Activated CD4-positive, alpha-beta T cell treated with anti-CD3 and anti-CD28 coated beads, Interleukin-2, amount 10 ng/mL, durations not matched to agents 7 days and 5 days (primary cell): ENCODE data around the gene NAV1. TPM values are rescaled to one million over a fixed set of nuclear protein-coding genes. Genes with fewer than 3 reads are reported as not detected.
"Not testable (repeated sequence)": the region's sequence is repeated elsewhere in the genome, so short reads cannot be mapped to it uniquely, and the experiment has no call there.

Experiments used
- CTCF ChIA-PET: fragments of 350-600 bp; sonication (Branson Sonifier 250); formaldehyde crosslinking; loops from one replicate; lab custom pipeline; 2021; ENCODE audit warnings: antibody characterized with exemption; lab: Charles Lee
- POLR2A ChIA-PET: fragments of 350-600 bp; sonication (Branson Sonifier 250); formaldehyde crosslinking; loops from one replicate; lab custom pipeline; 2021; ENCODE audit warnings: antibody characterized with exemption; lab: Charles Lee
- DNase-seq: peaks from one replicate; pipeline ENCODE4 v3.0.0-alpha.2; 2020
- H3K27ac Mint-ChIP-seq: one replicate; pipeline ENCODE4 v1.8.0; 2021; ENCODE audit warnings: mild to moderate bottlenecking, moderate library complexity, mixed read lengths
- H3K27me3 Mint-ChIP-seq: one replicate; pipeline ENCODE4 v1.8.0; 2021; ENCODE audit warnings: mixed read lengths
- H3K36me3 Mint-ChIP-seq: one replicate; pipeline ENCODE4 v1.8.0; 2021; ENCODE audit warnings: low read depth, mixed read lengths
- H3K4me1 Mint-ChIP-seq: one replicate; pipeline ENCODE4 v1.8.0; 2021; ENCODE audit warnings: mixed read lengths
- H3K4me3 Mint-ChIP-seq: one replicate; pipeline ENCODE4 v1.8.0; 2021; ENCODE audit warnings: mild to moderate bottlenecking, moderate library complexity, mixed read lengths
- H3K9me3 Mint-ChIP-seq: one replicate; pipeline ENCODE4 v1.8.0; 2021; ENCODE audit warnings: mixed read lengths
- total RNA-seq, 2 experiments: library from RNA; stranded (reverse); gene quantifications; one replicate each; pipeline ENCODE4 v1.2.3, GENCODE V29; 2021

The NAV1 gene
- total RNA-seq, 2 experiments from 2014 or later: 2.0 to 2.7 TPM

- Mint-ChIP-seq H3K27me3 (peaks cover 51% of the 10 kb centered on the region), H3K27ac (no peak overlapping the region), H3K4me1 (peaks cover 5% of the 10 kb centered on the region), H3K36me3 (peaks cover 2% of the 10 kb centered on the region), H3K4me3 (no peak overlapping the region), H3K9me3 (no peaks in the 10 kb centered on the region)
- ChIA-PET CTCF (interaction anchor here (0.9 kb wide), 1 partner anchor 31 kb away, joined by 3 read pairs; no protein-coding TSS in a partner anchor), POLR2A (no interaction called here)
- DNase-seq: no peak
Observed at GRCh38 chr1:201544710-201545109, 5.8 kb downstream of the NAV1 start.

DNA sequence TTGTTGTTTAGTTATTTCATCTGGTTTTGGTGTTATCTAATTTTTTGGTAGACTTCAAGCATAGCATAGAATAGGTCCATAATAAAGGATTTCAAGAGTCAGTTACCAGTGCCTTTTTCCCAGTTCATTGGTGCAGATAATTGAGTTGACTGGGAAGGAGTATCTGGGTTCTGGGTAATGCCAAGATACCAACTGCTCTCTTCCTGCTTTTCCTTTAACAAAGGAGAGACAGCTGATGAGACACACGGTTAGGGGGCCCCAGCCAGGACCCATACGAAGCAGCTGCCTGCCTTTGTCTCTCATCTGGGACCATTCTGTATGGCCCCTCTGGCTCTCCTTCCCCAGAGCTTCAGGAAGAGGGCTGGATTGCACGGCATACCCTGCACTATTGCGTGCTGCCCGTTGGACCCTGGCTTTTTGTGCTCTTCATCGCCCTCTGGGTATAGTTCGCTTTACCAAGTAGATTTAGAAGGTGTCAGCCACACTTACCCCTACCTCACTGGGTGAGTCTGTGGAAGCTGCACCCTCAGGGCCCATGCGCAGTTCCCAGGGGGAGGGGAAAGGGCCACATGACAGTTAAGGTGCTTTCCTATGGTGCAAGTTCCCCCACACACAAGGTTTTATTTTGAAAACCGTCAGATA, 7.0 kb downstream of the NAV1 start:
- Mint-ChIP-seq H3K27ac (no peak overlapping the region), H3K27me3 (peaks cover 38% of the 10 kb centered on the region), H3K4me1 (no peaks in the 10 kb centered on the region), H3K9me3 (no peaks in the 10 kb centered on the region), H3K4me3 (no peak overlapping the region), H3K36me3 (peaks cover 1% of the 10 kb centered on the region)
- ChIA-PET POLR2A (no interaction called here), CTCF (interaction anchor here (1.4 kb wide), 1 partner anchor 14 kb away, joined by 7 read pairs; no protein-coding TSS in a partner anchor)
- no peak for DNase-seq

DNA sequence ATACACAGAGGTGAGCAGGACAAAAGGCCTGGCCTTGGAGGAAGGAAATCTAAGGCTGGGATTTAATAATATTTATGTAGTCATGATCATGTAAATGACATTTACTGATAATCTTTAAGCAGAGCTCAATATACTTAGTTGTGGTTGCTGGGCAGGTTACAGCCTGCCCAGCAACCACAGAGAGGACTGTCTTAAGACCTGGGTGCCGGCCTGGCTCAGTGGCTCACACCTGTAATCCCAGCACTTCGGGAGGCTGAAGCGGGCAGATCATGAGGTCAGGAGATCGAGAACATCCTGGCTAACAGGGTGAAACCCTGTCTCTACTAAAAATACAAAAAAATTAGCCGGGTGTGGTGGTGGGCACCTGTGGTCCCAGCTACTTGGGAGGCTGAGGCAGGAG, 10.6 kb downstream of the NAV1 start:
- H3K27ac Mint-ChIP-seq, DNase-seq, H3K36me3 Mint-ChIP-seq, H3K4me3 Mint-ChIP-seq, H3K9me3 Mint-ChIP-seq, POLR2A ChIA-PET, H3K4me1 Mint-ChIP-seq, CTCF ChIA-PET: not testable (repeated sequence)
- peaks cover 15% of the 10 kb centered on the region for H3K27me3 Mint-ChIP-seq

GRCh38 chr1:201551096-201551495, 12.2 kb downstream of the NAV1 start:
- Mint-ChIP-seq H3K27ac (no peak overlapping the region), H3K9me3 (no peaks in the 10 kb centered on the region), H3K27me3 (peaks cover 7% of the 10 kb centered on the region), H3K4me3 (no peak overlapping the region), H3K4me1 (no peaks in the 10 kb centered on the region), H3K36me3 (no peaks in the 10 kb centered on the region)
- no peak for DNase-seq
- ChIA-PET CTCF (interaction anchor here (0.5 to 2.1 kb wide), 4 partner anchors 9 to 41 kb away, joined by 3 to 7 read pairs (median 4); partner anchors contain the start of gene NAV1), POLR2A (no interaction called here)

GRCh38 chr1:201551877-201552731, 13.2 kb downstream of the NAV1 start:
- no peak for DNase-seq
- CTCF ChIA-PET: interaction anchor here (1.3 to 2.1 kb wide), 2 partner anchors 8 to 14 kb away, joined by 5 to 7 read pairs; partner anchors contain the start of gene NAV1
- POLR2A ChIA-PET: no interaction called here
- Mint-ChIP-seq H3K27me3 (peaks cover 7% of the 10 kb centered on the region), H3K36me3 (no peaks in the 10 kb centered on the region), H3K4me3 (no peak overlapping the region), H3K9me3 (no peaks in the 10 kb centered on the region), H3K27ac (no peak overlapping the region), H3K4me1 (no peaks in the 10 kb centered on the region)

GRCh38 chr1:201552941-201553351, 14.0 kb downstream of the NAV1 start:
- no peak overlapping the region for H3K27ac Mint-ChIP-seq
- no peaks in the 10 kb centered on the region for H3K9me3 Mint-ChIP-seq
- H3K36me3 Mint-ChIP-seq: no peaks in the 10 kb centered on the region
- ChIA-PET POLR2A (no interaction called here), CTCF (no interaction called here)
- H3K27me3 Mint-ChIP-seq: peaks cover 7% of the 10 kb centered on the region
- no peak overlapping the region for H3K4me3 Mint-ChIP-seq
- no peak for DNase-seq
- no peaks in the 10 kb centered on the region for H3K4me1 Mint-ChIP-seq

- no peak overlapping the region for H3K27ac Mint-ChIP-seq
- ChIA-PET CTCF (no interaction called here), POLR2A (no interaction called here)
- no peaks in the 10 kb centered on the region for H3K9me3 Mint-ChIP-seq
- peaks cover 7% of the 10 kb centered on the region for H3K27me3 Mint-ChIP-seq
- DNase-seq: no peak
- H3K36me3 Mint-ChIP-seq: no peaks in the 10 kb centered on the region
- no peak overlapping the region for H3K4me3 Mint-ChIP-seq
- no peaks in the 10 kb centered on the region for H3K4me1 Mint-ChIP-seq
Observed at GRCh38 chr1:201553496-201554189, 14.7 kb downstream of the NAV1 start.

GRCh38 chr1:201554190-201554600, 15.3 kb downstream of the NAV1 start:
- ChIA-PET POLR2A (no interaction called here), CTCF (no interaction called here)
- Mint-ChIP-seq H3K4me1 (no peaks in the 10 kb centered on the region), H3K27ac (no peak overlapping the region), H3K36me3 (no peaks in the 10 kb centered on the region), H3K4me3 (no peak overlapping the region), H3K9me3 (no peaks in the 10 kb centered on the region), H3K27me3 (peaks cover 7% of the 10 kb centered on the region)
- no peak for DNase-seq

GRCh38 chr1:201554789-201555592, 16.1 kb downstream of the NAV1 start:
- Mint-ChIP-seq H3K9me3 (no peaks in the 10 kb centered on the region), H3K4me3 (no peak overlapping the region), H3K4me1 (peaks cover 3% of the 10 kb centered on the region), H3K27me3 (peaks cover 7% of the 10 kb centered on the region), H3K36me3 (no peaks in the 10 kb centered on the region), H3K27ac (no peak overlapping the region)
- POLR2A ChIA-PET: no interaction called here
- DNase-seq: no peak
- CTCF ChIA-PET: interaction anchor here (1.3 kb wide), 1 partner anchor 42 kb away, joined by 3 read pairs; no protein-coding TSS in a partner anchor

GRCh38 chr1:201555593-201555945, 16.6 kb downstream of the NAV1 start:
- DNase-seq: no peak
- Mint-ChIP-seq H3K36me3 (no peaks in the 10 kb centered on the region), H3K27ac (no peak overlapping the region), H3K4me1 (peaks cover 6% of the 10 kb centered on the region), H3K4me3 (no peak overlapping the region), H3K27me3 (peaks cover 7% of the 10 kb centered on the region), H3K9me3 (no peaks in the 10 kb centered on the region)
- ChIA-PET POLR2A (no interaction called here), CTCF (interaction anchor here (1.3 kb wide), 1 partner anchor 42 kb away, joined by 3 read pairs; no protein-coding TSS in a partner anchor)

GRCh38 chr1:201556841-201557571, 18.1 kb downstream of the NAV1 start:
- no peak overlapping the region for H3K4me3 Mint-ChIP-seq
- peaks cover 12% of the 10 kb centered on the region for H3K4me1 Mint-ChIP-seq
- no peaks in the 10 kb centered on the region for H3K36me3 Mint-ChIP-seq
- peaks cover 7% of the 10 kb centered on the region for H3K27me3 Mint-ChIP-seq
- H3K9me3 Mint-ChIP-seq: no peaks in the 10 kb centered on the region
- no peak for DNase-seq
- POLR2A ChIA-PET: no interaction called here
- no peak overlapping the region for H3K27ac Mint-ChIP-seq
- CTCF ChIA-PET: no interaction called here

DNA sequence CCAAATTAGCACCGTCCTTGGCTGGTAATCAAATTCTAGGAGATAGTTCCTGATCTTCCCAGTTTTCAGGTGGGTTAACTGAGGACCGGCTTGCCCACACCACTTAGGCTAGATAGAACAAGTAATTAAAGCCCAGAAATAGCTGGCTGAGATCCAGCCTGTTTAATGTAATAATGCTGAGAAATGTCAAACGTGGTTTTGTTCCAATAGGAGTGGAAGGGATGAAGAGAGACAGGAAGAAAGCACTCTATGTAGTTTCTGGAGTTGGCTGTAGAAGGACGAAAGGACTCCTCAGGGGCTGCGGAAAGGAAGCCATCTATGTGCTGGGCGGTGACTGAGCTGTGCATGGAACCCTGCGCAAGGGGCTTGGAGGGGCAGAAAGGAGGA, 18.6 kb downstream of the NAV1 start:
- POLR2A ChIA-PET: no interaction called here
- H3K27ac Mint-ChIP-seq: no peak overlapping the region
- H3K4me1 Mint-ChIP-seq: peaks cover 12% of the 10 kb centered on the region

More for the DNA sequence above, 18.6 kb downstream of the NAV1 start:
- no peak for DNase-seq
- H3K27me3 Mint-ChIP-seq: peaks cover 7% of the 10 kb centered on the region
- H3K36me3 Mint-ChIP-seq: no peaks in the 10 kb centered on the region
- H3K9me3 Mint-ChIP-seq: no peaks in the 10 kb centered on the region
- no peak overlapping the region for H3K4me3 Mint-ChIP-seq
- CTCF ChIA-PET: no interaction called here
